CD4-positive, alpha-beta T cell treated with Interferon alpha-2 for 1 hour (primary cell): ENCODE data around the gene ZEB2.

Experiments
- DNase-seq, 2 donors: peaks; one replicate each; pipeline ENCODE4 v3.0.0-alpha.2; 2020 to 2022

ZEB2 gene

GRCh38 chr2:144519934-144520731 is at the start of gene ZEB2:
ZEB2 (minus strand) TSS chr2:144520119; CDS start chr2:144517350, 2,769 bp downstream.
- peak; percentile 67 to 74 for DNase-seq

- DNase-seq = no peak
These were observed 47.8 kb upstream of the ZEB2 start for GRCh38 chr2:144567745-144568144.

DNA sequence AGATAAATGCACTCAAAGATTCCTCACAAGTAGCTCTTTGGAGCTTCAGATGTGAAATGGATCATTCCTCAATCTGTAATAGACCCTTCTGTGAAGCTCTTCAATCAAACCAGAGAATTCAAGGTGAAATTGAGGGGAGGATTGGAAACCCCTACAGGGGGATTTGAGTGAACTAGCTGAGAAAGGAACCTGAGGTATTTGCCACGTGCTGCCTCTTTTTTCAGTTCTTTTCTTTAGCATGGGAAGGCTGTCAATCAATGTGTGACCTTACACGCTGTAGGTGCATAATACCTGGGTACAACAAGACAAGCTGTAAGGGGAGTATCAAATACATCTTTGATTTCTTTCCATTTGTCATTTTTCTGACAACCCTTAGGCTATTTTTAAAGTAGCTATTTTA is 46.5 kb upstream of the ZEB2 start:
- DNase-seq = no peak

- no peak for DNase-seq
These were observed 40.3 kb upstream of the ZEB2 start for GRCh38 chr2:144560251-144560650.

- no peak for DNase-seq
These were observed 39.8 kb upstream of the ZEB2 start for GRCh38 chr2:144559681-144560080.

DNA sequence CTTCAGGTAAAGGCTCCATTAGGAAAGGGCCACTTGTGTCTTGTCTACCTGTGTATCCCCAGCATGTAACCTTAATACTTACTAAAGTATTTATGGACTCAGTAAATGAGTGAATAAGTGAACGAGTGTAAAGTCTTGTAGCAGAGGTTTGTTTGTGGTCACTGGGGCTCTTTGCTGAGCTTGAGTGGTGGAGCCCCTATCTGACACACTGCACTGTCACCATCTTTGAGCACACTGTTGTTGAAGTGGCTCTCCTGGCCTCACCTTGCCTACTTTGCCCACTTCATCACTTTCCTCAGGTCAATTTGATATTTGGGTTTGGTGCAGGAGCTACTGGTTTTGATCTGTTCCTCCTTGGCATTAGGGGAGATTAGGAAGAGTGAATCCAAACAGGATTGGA is 39.3 kb upstream of the ZEB2 start:
- DNase-seq = no peak

DNA sequence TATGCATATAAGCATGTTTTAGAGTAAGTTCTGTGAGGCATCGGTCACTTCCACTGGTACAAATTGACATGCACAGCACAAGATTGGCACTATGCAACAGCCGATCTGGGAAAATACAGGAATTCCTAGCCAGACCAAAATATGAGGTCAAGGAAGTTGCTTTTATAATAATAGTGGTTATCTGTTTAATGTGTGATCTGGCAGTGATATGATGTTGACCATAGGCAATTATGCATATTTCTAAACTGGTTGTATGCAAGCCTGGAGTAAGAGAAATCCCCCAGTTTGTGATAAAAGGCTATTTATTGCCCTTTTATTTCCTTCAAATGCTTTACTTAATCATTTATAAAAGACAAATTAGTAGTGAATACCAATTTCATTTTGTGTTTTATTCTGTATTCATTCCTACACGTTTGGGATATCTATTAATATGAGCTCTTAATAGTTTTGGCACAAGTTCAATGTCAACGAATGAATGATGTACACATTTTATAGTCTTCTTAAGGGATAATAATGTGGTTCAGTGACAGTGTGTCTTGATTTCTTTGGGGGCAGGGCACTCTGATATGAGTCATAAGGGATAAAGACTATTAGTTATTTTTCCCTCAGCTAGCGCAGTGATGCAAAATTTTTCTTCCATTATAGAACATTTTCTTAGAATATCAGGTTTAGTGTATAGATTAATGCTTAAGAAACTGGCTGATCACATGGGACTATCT is 34.7 kb upstream of the ZEB2 start:
- DNase-seq = no peak

- no peak for DNase-seq
These were observed 33.5 kb upstream of the ZEB2 start for GRCh38 chr2:144553379-144553778.

- DNase-seq = no peak
These were observed 32.9 kb upstream of the ZEB2 start for GRCh38 chr2:144552821-144553220.

DNA sequence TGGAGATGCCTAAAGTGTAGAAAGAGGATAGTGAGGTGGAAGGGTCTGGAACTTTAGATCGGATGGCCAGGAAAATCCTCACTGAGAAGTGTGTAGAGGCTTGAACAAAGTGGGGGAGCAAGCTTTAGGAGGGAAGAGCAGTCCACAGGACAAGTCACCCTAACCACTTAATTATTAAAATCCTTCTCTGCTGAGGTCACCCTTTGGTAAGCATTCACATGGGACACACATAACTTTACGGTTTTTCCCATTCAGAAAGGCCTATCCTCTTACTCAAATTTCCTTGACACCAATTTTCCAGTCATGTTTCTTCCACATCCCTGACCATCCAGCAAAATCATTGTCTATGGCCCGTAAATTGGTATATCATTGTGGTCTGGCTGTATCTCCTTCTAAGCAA is 31.0 kb upstream of the ZEB2 start:
- no peak for DNase-seq

- DNase-seq = no peak
These were observed 30.2 kb upstream of the ZEB2 start for GRCh38 chr2:144550084-144550483.

GRCh38 chr2:144548532-144549191 is 28.7 kb upstream of the ZEB2 start:
- DNase-seq = peak; percentile 30 to 59

GRCh38 chr2:144548088-144548487 is 28.2 kb upstream of the ZEB2 start:
- DNase-seq = no peak

GRCh38 chr2:144547494-144547893 is 27.6 kb upstream of the ZEB2 start:
- DNase-seq = no peak

DNA sequence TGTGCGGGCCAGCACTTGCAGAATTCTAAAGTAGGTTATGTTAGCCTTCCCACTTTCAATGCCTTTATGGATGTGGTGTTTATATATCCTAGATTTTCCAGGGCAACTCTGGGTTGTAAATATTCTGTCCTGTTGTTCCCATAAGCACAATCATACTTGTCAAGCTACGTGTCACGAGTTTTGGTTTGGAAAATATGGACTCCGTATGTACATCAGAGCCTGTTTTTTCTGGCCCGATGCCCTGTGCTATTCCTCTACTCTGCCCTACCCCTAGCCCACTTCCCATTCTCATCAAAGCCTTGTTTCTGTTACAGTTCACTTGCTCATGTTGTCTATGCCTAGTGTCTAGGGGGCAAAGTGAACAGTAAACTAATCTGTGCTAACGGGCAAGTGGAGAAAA is 27.0 kb upstream of the ZEB2 start:
- no peak for DNase-seq

DNA sequence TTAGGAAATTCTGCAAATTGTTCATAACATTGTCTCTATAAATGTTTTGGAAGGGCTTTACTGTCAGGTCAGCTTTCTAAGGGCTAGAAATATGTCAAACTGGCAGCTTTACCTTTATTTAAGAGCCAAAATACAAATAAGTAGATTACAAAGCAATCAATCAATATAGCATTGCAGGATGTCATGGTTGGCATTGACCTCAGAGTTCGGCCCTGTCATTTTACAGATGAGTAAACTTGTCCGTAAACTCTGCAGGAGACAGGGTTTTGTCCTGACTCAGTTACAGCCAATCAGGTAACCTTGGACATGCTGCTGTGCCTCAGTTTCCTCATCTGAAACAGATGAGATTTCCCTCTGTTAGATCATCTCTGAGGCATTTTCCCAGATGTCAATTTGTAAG is 25.9 kb upstream of the ZEB2 start:
- no peak for DNase-seq

DNA sequence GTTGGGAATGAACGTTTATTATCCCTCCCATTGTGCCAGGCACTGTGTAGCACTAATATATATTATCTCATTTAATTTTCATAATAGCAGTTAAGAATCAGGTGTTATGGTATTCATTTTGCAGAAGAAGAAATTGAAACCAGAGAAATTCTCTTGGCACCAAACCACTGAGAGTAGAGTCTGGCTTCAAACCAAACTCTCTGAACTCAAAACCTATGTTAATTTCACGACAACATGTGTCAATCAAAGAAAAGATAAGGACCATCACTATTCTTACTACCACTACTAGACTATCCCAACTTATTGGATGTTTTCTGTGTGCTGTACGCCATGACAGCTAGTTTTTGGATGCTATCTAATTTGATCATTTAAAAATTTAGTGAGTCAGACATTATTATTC is 24.1 kb upstream of the ZEB2 start:
- DNase-seq = no peak

DNA sequence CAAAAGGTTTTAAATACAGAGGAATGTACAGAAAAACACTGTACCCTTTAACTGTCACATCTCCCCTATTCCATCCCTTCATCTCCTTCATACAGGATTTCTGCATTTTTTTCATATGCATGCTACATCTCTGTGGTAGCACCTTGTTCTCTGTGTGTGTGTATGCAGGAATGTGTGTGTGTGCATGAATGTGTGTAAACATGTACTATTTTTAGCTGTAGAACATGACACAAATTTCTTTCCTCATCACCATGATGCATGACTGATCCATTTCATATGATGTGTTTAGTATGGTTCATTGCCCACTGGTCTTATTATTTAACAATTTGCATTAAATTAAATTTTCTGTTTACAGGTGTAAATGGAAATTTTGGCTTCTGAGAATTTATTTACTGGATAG is 21.5 kb upstream of the ZEB2 start:
- no peak for DNase-seq

GRCh38 chr2:144539289-144539782 is 19.4 kb upstream of the ZEB2 start:
- no peak for DNase-seq

GRCh38 chr2:144535300-144535699 is 15.4 kb upstream of the ZEB2 start:
- no peak for DNase-seq

GRCh38 chr2:144533221-144533620 is 13.3 kb upstream of the ZEB2 start:
- DNase-seq = no peak

- no peak for DNase-seq
These were observed 10.7 kb upstream of the ZEB2 start for GRCh38 chr2:144530596-144530995.

- no peak for DNase-seq
These were observed 9.9 kb upstream of the ZEB2 start for GRCh38 chr2:144529841-144530240.

DNA sequence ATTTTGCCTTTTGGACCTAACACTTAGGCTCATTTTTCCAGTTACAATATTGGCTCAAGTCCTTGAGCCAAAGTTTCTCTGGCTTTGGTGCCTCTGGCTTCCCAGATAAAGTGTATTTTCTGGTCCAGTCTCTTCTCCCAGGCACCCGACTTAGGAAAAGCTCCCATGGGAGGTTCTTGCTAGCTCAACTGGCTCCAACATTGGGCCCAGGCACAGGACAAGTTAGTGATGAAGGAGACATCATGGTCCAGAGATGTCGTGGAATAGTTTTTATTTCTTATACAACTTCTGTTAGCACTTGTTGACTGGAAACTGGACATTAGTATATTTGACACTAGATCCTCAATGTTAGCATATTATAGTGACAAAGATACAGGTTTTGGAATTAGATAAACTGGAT is 8.2 kb upstream of the ZEB2 start:
- no peak for DNase-seq
